ENCODE data around the gene LETM1. TPM values are rescaled to one million over a fixed set of nuclear protein-coding genes. Genes with fewer than 3 reads are reported as not detected.

LETM1 gene
- total and polyA plus RNA-seq, 2 of the 13 experiments (the other 11 are each of a cell fraction or from before 2014, with no cell fraction given), result 9.7 to 41.6 TPM

- TF ChIP-seq CEBPB (IDR thresholded peaks at IDR 0.05; ENCODE audit: borderline replicate concordance, low read depth, low read length) (no peak), KAT7 (CRISPR knock-in tag; IDR thresholded peaks at IDR 0.05; ENCODE audit: borderline replicate concordance) (no peak; the same call in 1 of the 2 replicates), NFKB2 (CRISPR knock-in tag; IDR thresholded peaks at IDR 0.05; ENCODE audit: borderline replicate concordance) (peak; percentile 10; the same call in 1 of the 2 replicates), ZNF75D (CRISPR knock-in tag; IDR thresholded peaks at IDR 0.05; ENCODE audit: borderline replicate concordance) (no peak), HIVEP1 (CRISPR knock-in tag; IDR thresholded peaks at IDR 0.05) (peak; percentile 58; the same call in 1 of the 2 replicates), HNRNPL (IDR thresholded peaks at IDR 0.05; ENCODE audit: low read depth, low read length) (0 out of 2 replicates have a peak, but pooled peaks have one; percentile 22), ZNF891 (CRISPR knock-in tag; IDR thresholded peaks at IDR 0.05) (no peak), ASH2L (IDR thresholded peaks at IDR 0.05; ENCODE audit: insufficient read length, low read depth, low read length) (no peak), ZNF543 (CRISPR knock-in tag; IDR thresholded peaks at IDR 0.05) (peak; percentile 26; the same call in 1 of the 2 replicates), ZHX1 (CRISPR knock-in tag; IDR thresholded peaks at IDR 0.05; ENCODE audit: low read depth) (no peak), ZNF546 (CRISPR knock-in tag; conservative IDR thresholded peaks at IDR 0.05) (no peak), ZNF589 (CRISPR knock-in tag; conservative IDR thresholded peaks at IDR 0.05) (no peak), NR2C2 (CRISPR knock-in tag; IDR thresholded peaks at IDR 0.05; ENCODE audit: borderline replicate concordance) (peak; percentile 84), ZNF556 (CRISPR knock-in tag; IDR thresholded peaks at IDR 0.05; ENCODE audit: borderline replicate concordance) (no peak), ZFY (CRISPR knock-in tag; IDR thresholded peaks at IDR 0.05) (peak; percentile 65), THAP11 (CRISPR knock-in tag; IDR thresholded peaks at IDR 0.05) (no peak; the same call in 1 of the 2 replicates), FOXP1 (IDR thresholded peaks at IDR 0.05) (no peak), FOXP1 (CRISPR knock-in tag; IDR thresholded peaks at IDR 0.05) (no peak), PITX1 (CRISPR knock-in tag; IDR thresholded peaks at IDR 0.05) (peak; percentile 61; the same call in 1 of the 2 replicates), SIX1 (CRISPR knock-in tag; IDR thresholded peaks at IDR 0.05; ENCODE audit: borderline replicate concordance) (no peak), ZNF607 (CRISPR knock-in tag; IDR thresholded peaks at IDR 0.05; ENCODE audit: borderline replicate concordance) (no peak), ZNF234 (CRISPR knock-in tag; conservative IDR thresholded peaks at IDR 0.05) (no peak), SNAPC2 (CRISPR knock-in tag; IDR thresholded peaks at IDR 0.05) (no peak), NFYB (CRISPR knock-in tag; IDR thresholded peaks at IDR 0.05) (no peak)
- TF ChIP-seq, protein P1, sequence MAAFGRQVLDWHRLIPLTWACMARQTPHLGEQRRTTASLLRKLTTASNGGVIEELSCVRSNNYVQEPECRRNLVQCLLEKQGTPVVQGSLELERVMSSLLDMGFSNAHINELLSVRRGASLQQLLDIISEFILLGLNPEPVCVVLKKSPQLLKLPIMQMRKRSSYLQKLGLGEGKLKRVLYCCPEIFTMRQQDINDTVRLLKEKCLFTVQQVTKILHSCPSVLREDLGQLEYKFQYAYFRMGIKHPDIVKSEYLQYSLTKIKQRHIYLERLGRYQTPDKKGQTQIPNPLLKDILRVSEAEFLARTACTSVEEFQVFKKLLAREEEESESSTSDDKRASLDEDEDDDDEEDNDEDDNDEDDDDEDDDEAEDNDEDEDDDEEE (CRISPR knock-in tag; IDR thresholded peaks at IDR 0.05), result 0 out of 2 replicates have a peak, but pooled peaks have one; percentile 64
- TF ChIP-seq, protein P2, sequence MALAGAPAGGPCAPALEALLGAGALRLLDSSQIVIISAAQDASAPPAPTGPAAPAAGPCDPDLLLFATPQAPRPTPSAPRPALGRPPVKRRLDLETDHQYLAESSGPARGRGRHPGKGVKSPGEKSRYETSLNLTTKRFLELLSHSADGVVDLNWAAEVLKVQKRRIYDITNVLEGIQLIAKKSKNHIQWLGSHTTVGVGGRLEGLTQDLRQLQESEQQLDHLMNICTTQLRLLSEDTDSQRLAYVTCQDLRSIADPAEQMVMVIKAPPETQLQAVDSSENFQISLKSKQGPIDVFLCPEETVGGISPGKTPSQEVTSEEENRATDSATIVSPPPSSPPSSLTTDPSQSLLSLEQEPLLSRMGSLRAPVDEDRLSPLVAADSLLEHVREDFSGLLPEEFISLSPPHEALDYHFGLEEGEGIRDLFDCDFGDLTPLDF (CRISPR knock-in tag; IDR thresholded peaks at IDR 0.05), result no peak
Observed at GRCh38 chr4:1864076-1865008, 8.4 kb upstream of the LETM1 start (continued).
